GM19467 (cell line): ENCODE results near the gene DEFB114.

Experiments used
- ATAC-seq: cut with Tn5 transposase; IDR thresholded peaks from one replicate; pipeline ENCODE4 v1.9.1; 2021; ENCODE audit warnings: mild to moderate bottlenecking, moderate library complexity; ENCODE audit not compliant: unreplicated experiment

DEFB114 gene

GRCh38 chr6:49937811-49938210, 26.2 kb downstream of the DEFB114 start:
- ATAC-seq: no peak

- no peak for ATAC-seq
Measured at GRCh38 chr6:49937017-49937416, 26.9 kb downstream of the DEFB114 start.

GRCh38 chr6:49935387-49935786, 28.6 kb downstream of the DEFB114 start:
- ATAC-seq: no peak

GRCh38 chr6:49934770-49935169, 29.2 kb downstream of the DEFB114 start:
- ATAC-seq: no peak

GRCh38 chr6:49933526-49933925, 30.4 kb downstream of the DEFB114 start:
- no peak for ATAC-seq

- ATAC-seq: no peak
Measured at GRCh38 chr6:49929340-49929739, 34.6 kb downstream of the DEFB114 start.

GRCh38 chr6:49923826-49924225, 40.1 kb downstream of the DEFB114 start:
- no peak for ATAC-seq

- no peak for ATAC-seq
Measured at GRCh38 chr6:49919935-49920644, 43.9 kb downstream of the DEFB114 start.

GRCh38 chr6:49919261-49919660, 44.7 kb downstream of the DEFB114 start:
- no peak for ATAC-seq

- ATAC-seq: no peak
Measured at GRCh38 chr6:49918787-49919186, 45.2 kb downstream of the DEFB114 start.

- ATAC-seq: no peak
Measured at GRCh38 chr6:49915035-49915434, 48.9 kb downstream of the DEFB114 start.

- no peak for ATAC-seq
Measured at GRCh38 chr6:49913636-49914375, 50.2 kb downstream of the DEFB114 start.

- no peak for ATAC-seq
Measured at GRCh38 chr6:49912196-49912595, 51.8 kb downstream of the DEFB114 start.

GRCh38 chr6:49911252-49911651, 52.7 kb downstream of the DEFB114 start:
- ATAC-seq: no peak
